GM21619 (cell line): ENCODE data around the gene C10orf67.
A peak's percentile ranks its signal among the peaks of the same experiment; 100 is the strongest.
"Not testable (repeated sequence)": the region's sequence is repeated elsewhere in the genome, so short reads cannot be mapped to it uniquely, and the experiment has no call there.

Source experiments
- ATAC-seq: cut with Tn5 transposase; IDR thresholded peaks from one replicate; pipeline ENCODE4 v1.9.1; 2021; ENCODE audit not compliant: unreplicated experiment

Gene C10orf67

DNA sequence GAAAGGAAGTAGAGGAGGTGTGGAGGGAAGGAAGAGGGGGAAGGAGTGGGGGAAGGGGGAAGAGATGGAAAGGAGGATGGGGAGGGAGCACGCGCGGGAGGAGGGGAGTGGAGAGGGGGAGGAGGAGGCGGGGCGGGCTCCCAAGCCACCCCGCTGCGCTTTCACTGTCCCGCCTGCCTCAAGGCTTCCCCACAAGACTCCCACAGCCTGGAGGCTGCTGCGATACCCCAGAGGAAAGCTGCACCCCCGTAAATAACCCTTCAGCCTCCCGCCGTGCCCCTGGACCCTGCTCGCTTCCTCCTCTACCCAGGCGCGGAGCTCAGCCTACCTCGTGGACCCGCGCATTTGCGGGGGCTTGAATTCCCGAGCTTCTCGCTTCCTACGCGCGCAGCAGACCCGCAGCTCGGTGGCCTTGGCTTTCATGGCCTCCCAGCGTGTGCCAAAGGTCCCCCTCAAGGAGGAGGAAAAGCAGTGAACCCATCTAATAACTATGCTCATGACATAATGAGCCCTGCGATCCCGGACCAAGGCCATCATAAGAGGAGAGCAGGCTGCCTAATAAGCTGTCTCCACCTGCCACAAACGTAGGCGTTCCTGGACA lies at the start of gene C10orf67:
TSS of gene C10orf67 (minus strand) at position 557 of the 601 bp plus-strand sequence. CDS start at position 534, 23 bp downstream.
- ATAC-seq, result no peak

DNA sequence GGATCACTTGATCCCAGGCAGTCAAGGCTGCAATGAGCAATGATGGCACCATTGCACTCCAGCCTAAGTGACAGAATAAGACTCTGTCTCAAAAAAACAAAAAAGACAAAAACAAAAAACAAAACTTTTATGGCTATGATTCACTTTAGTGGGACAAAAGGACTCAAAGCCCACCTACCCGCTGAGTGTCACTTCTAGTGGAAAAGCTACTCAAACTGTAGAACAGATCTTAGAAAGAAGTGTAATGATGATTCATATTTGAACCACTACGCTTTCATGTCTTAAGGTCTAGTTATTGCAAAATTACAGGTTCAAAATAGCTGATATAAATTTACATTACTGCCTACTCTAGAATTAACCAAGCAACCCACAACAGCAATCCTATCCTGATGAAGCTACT lies 47.2 kb upstream of the C10orf67 start:
- ATAC-seq, result no peak

DNA sequence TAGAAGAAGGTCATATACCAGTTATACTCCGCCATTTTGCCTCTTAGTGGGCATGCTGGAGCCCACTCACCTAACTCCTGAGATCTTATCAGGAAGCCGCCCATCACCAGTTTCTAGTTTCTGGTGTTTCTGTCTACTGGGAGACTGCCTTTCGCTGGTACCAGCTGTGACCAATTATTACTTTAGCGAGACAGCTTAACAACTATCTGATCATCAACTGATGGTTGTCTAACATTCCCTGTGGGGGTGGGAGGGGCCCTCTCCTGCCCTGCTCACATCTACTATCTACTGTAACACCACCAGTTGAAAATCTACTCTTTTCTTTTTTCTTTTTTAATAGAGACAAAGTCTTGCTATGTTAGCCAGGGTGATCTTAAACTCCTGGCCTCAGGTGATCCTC lies 46.2 kb upstream of the C10orf67 start:
- ATAC-seq, result no peak

DNA sequence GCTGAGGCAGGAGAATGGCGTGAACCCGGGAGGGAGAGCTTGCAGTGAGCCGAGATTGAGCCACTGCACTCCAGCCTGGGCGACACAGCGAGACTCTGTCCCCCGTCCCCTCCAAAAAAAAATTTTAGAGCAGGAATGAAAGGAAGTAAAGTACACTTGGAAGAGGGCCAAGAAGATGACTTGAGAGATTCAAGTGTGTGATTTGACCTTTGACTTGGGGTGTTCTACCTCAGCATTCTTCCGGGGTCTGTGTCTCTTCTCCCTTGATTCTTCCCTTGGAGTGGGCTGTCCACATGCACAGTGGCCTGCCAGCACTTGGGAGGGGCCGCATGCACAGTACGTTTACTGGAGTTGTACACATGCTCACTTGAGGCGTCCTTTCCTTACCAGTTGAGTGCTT lies 45.8 kb upstream of the C10orf67 start:
- ATAC-seq, result not testable (repeated sequence)

DNA sequence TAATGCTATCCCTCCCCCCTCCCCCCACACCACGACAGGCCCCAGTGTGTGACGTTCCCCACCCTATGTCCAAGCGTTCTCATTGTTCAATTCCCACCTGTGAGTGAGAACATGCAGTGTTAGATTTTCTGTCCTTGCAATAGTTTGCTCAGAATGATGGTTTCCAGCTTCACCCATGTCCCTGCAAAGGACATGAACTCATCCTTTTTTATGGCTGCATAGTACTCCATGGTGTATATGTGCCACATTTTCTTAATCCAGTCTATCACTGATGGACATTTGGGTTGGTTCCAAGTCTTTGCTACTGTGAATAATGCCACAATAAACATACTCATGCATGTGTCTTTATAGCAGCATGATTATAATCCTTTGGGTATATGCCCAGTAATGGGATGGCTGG lies 42.9 kb upstream of the C10orf67 start:
- ATAC-seq, result not testable (repeated sequence)

DNA sequence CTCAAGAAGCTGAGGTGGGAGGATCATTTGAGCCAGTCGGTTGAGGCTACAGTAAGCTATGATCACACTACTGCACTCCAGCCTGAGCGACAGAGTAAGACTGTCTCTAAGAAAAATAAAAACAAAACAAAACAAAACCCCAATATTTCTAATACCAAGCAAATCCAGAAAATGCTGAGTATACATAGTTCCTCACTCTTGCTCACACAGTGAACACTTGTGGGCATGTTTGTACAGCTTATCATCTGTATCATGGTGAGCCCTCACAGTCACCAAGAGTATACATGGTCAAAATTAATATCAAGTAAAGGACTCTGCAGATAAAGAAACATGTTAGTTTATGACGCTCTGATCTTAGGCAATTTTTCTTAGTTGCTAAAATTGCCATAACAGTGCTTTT lies 41.5 kb upstream of the C10orf67 start:
- ATAC-seq, result no peak

DNA sequence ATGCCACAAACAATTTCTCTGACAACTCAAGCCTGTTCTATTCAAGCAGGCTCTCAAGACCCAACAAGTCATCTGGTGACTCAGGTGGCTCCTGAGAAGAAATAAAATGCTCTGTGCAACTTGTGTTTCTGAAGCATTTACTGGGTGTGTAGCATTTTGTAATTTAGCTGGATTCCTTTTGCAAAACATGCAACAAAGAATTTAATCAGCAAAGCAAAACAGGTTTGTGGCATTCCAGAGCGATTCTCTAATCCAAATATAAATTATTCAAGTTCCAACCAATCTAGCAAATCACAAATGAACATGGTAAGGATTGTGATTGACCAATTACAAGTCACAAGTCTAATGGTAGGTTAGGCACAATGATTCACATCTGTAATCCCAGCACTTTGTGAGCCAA lies 39.8 kb upstream of the C10orf67 start:
- no peak for ATAC-seq

DNA sequence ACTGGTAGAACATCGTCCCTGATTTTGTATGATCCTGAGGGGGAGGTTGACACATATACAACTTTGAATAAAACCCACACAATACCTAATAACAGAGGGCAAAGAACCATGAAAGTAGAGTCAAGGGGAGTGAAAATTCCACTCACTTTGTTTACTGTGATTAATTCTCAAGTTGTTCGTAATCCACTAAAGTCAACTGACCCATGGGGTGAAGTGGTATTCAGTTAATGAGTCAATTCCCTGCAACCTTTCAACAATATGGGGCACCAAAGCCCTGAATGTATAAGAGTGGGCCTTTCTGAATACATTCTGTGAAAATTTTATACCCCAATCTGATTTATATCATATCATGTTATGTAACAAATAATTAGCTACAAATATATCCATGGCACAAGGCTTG lies 39.0 kb upstream of the C10orf67 start:
- no peak for ATAC-seq

DNA sequence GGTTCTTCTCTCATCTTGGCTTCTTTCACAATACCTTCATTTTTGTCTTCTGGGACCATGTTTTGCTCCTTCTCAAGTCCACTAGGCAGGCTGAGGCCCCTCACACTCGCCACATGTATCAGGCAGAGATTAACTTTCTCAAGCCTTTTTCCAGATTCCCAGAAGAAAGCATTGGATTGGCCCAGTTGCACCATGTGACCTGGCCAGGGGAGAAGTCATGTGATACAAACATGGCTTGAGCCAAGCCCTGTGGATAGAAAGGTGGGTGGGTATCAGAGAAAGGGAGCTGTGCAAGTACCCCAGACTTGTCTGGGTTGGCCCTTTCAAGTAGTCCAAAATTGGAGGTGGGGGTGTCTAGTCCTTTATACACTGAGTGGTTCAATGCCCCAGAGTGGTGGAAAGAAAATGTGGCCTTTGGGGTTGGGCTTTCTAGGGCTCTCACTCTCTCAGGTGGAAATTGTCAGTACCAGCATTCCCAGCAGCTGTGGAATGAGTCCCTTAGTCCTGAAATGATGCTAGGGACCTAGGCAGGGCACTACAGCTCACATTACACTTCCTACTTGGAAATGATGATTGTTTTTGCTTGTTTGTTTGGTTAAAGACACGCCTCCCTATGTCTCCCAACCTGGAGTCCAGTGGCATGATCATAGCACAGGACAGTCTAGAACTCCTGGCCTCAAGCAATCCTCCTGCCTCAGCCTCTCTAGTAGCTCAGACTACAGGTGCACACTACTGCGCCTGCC lies 36.9 kb upstream of the C10orf67 start:
- ATAC-seq, result no peak

DNA sequence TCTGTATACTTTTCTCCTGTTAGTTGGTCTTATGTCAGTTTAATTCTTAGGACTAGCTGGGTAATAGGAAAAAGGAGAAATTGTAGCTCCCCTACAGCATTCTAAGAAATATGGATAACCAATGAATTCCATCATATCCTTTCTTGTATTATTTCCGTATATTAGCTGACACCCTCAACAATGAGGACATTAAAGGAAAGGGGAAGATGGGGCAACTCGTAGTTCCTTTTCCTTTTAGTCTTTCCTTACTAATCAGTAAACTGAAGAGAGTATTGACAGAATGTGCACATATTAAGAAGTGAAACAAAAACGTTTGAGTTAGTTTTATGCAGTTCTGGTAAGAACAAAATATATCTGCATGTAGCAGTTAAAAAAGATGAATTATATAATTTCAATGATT lies 35.1 kb upstream of the C10orf67 start:
- ATAC-seq, result no peak

DNA sequence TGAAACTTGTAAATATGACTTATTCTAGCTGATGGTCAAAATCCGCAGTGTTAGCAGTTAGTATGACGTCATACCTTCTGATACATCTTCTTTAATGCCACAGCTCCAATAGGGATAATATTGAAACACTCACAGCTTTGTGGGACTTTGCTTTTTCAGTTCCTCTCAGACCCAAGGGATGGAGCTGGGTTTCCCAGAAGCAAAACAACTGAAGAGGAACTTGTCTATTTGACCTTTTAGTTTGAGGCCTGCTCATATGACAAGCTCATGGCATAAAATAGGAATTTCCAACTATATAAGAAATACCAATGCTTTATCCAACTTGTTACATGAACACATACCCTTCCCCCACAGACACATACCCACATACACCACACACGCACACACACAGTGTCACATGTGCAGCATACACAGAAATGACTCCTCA lies 31.6 kb upstream of the C10orf67 start:
- no peak for ATAC-seq

DNA sequence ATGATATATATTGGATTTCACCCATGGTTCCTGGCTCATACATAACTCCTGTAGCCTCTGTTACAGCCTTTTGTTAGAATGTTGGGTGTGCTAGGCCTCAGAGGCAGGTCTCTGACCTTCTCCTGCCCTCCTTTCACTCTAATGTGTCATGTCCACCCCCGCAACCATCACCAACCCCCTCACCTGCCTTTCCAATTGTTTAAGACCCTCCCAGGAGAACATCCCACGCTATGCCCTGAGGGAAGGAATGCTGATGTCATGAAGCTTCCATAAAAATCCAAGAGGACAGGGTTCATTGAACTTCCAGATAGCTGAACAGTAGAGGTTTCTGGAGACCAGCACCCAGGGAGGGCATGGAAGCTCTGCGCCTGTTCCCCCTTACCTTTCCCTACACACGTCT lies 30.8 kb upstream of the C10orf67 start:
- ATAC-seq, result no peak

DNA sequence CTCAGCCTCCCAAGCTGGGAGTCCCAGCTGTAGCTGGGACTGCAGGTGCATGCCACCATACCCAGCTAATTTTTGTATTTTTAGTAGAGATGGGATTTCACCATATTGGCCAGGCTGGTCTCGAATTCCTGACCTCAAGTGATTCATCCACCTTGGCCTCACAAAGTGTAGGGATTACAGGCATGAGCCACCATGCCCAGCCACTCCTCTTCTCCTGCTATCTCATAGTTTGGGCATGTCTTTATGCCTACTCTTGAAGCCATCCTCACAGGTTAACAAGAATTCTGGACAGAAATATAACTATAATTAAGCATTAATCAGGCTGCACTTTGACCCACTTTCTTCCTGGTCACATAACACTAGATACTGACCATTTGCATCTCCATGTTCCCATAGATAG lies 28.6 kb upstream of the C10orf67 start:
- no peak for ATAC-seq

DNA sequence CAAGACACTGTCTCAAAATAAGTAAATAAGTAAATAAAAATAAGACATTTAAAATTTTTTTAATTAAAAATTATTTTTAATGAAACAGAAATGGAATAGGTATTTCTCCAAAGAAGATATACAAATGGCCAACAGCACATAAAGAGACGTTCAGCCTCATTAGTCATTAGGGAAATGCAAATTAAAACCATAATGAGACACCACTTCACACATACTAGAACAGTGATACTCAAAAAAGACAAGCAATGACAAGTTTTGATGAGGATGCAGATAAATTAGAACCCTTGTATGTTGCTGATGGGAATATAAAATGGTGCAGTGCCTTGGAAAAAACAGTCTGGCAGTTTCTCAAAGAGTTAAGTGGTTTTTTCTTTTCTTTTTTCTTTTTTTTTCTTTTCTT lies 26.5 kb upstream of the C10orf67 start:
- ATAC-seq, result no peak

DNA sequence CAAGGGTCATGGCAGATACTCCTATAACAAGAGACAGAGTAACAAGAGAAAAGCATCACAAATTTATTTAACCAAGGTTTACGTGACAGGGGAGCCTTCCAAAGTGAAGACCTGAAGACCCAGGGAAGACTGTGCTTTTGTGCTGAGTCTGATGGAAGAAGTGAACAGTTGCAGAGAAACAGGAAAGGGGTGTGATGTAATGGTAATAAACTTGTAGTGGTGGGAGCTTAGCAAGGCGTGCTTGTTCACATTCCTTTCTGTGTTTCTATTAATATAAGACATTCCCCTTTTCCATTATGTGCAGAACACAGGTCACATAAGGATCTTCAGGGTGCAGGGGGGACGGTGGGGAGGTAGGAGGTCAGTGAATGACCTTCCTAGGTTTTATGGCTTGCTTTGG lies 25.5 kb upstream of the C10orf67 start:
- no peak for ATAC-seq

DNA sequence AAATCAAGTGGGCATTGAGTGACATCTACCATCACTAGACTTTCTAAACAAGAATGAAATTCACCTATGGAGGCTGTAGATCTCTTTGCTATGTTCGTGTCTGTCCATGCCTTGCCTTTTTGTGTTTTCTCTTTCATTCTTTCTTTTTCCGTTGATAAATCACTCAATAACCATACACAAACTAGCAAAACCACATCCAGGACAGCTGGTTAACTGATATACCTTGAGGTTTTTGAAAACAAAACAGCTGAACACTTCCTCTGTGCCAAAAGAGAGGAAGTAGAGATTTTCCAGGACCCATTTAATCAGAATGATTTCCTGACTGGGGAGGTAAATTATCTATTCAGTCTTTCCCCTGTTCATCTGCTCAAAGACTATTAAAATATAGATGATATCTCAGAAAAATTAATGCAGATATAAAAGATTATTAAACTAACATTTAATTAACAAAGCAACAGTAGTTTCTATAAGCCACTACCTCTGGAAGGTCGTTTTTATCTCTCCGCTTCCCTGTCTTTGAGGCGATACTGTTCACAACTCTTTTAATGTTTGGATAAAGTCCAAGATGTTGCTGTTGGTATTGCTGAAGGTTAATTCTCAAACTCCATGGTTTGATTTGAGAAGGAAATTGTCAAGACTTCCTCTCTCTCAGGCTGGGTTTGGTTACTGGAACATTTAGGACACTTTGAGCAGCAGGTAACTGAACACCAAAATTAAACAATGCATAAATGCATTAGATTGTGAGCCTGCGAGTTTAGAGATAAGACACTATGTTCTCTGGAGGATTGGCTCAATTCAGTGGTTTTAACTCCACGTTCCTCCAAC lies 24.4 kb upstream of the C10orf67 start:
- peak; percentile 72 for ATAC-seq

DNA sequence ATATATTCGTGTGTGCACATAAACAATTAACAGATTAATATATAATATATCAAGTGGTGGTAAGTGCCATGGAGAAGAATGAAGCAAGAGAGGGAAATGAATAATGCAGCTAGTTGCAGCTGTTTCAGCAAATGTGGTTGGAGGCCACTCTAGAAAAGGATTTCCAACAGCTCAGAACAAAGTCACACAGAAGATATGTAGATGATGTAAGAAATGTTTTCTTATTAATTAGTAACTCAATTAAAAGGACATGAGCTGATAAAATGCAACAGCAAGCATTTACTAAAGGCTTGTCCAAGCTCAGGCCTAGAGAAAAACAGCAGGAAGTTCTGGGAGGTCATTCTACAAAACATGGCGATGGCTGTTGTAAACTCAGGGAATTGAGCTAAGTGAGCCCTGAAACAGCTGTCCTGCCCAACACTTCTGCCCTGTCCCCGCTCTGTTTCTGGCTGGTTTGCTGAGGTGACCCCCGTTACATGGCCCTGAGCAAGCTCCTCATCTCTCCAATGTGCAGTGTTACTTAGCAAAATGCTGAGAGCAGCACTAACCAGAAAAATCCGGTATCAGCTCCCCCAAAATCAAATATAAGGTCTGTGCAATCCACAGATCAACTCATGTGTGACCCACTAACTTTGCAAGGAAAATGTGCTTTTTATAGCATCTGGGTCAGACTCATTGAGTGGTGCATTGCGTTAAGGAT lies 23.4 kb upstream of the C10orf67 start:
- no peak for ATAC-seq

DNA sequence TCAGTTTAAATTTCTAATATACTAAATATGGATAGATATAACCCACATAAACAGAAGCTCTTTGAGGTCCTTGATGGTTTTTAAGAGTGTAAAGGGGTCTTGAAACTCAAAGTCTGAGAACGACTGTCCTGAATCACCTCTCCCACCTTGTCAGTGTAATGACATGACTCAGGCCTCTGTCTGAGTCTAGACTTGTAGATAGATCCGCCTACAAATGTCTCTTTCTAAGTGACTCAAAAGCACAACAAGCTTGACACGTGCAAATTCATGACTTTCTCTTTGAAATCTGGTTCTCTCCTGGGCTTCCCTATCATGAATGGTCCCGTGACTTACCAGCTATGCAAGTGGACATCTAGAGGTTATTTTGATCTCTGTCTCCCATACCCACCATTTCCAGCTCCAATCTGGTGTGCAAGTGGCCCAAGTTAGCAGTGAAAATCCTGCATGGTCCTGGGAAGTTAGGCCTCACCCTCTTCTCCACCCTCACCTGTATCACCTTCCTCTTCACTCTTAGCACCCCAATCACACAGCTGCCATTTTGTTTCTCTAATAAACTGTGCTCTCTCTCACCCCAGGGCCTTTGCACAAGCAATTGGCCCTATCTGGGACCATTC lies 20.9 kb upstream of the C10orf67 start:
- ATAC-seq, result peak; percentile 28

DNA sequence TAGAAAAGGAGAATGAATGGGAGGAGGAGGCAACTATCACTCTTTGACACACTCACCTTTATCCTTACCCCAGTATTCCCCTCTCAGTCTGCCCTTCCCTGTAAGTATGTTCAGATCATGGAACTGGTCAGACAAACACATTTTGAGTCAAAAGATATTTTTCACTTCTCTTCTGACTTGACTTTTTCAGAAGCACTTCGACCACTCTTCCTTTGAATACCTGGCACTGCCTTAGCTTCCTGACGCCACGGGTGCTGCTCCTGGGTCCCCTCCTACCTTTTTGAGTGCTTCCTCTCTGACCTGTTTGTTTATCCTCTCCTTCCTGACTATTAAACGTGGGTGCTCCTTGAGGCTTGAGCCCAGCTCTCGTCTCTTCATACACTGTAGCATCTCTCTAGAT lies 19.8 kb upstream of the C10orf67 start:
- no peak for ATAC-seq

DNA sequence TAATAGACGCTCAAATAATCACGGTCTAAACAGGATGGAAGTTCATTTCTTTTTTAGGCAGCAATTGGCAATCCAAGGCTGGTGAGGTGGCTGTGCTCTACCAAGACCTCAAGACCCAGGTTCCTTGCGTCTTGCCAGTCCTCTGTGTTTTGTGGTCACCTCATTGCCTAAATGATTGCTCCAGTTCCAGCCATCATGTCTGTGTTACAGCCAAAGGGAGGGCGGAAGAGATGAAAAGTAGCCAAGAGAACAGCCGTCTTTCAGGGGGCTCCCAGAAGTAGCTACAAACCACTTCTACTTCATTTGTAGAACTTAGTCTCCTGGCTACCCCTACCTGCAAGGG lies 19.2 kb upstream of the C10orf67 start:
- no peak for ATAC-seq
